HAP-1 (cell line): ENCODE measurements around the gene C1QB.

Experiments
- DNase-seq, 2 experiments: peaks; one replicate each; pipeline ENCODE4 v3.0.0-alpha.2; 2016 to 2020; ENCODE audit warnings: low spot score in 2 of 2
- H3K27me3 ChIP-seq: fragments of 250-450 bp; sonication (Bioruptor Pico); 2 replicates; pipeline ENCODE4 v1.5.1; 2020; ENCODE audit warnings: low read depth, mild to moderate bottlenecking, moderate library complexity
- H3K36me3 ChIP-seq: fragments of 250-450 bp; sonication (Bioruptor Pico); replicated peaks from 2 replicates; pipeline ENCODE4 v1.5.1; 2020; ENCODE audit warnings: mild to moderate bottlenecking
- H3K4me1 ChIP-seq: fragments of 250-450 bp; sonication (Bioruptor Pico); 2 replicates; pipeline ENCODE4 v1.5.1; 2020; ENCODE audit warnings: mild to moderate bottlenecking
- H3K4me3 ChIP-seq: fragments of 250-450 bp; sonication (Bioruptor Pico); 2 replicates; pipeline ENCODE4 v1.5.1; 2020; ENCODE audit warnings: mild to moderate bottlenecking, moderate library complexity
- H3K9me3 ChIP-seq: fragments of 250-450 bp; sonication (Bioruptor Pico); 2 replicates; pipeline ENCODE4 v1.5.1; 2020; ENCODE audit warnings: mild to moderate bottlenecking, moderate library complexity
- in situ Hi-C: fragments of 300-500 bp; cut with MboI; formaldehyde crosslinking; loops from 3 replicates; pipeline ENCODE4 v1.14.3; 2020; ENCODE audit warnings: low sequenced_read_pairs, inconsistent platforms, mixed read lengths

The C1QB gene

GRCh38 chr1:22639286-22639685 lies 13.8 kb upstream of the C1QB start:
- DNase-seq = peak in 1 of 2 experiments; percentile 40
- Histone ChIP-seq H3K4me1 (no peaks in the 10 kb centered on the region), H3K4me3 (no peak overlapping the region), H3K27me3 (no peaks in the 10 kb centered on the region), H3K36me3 (no peaks in the 10 kb centered on the region), H3K9me3 (no peaks in the 10 kb centered on the region)
- in situ Hi-C loops = no loop called here

- in situ Hi-C loops = loop anchor here (10.0 kb wide), 1 partner anchor 506 kb away; no protein-coding TSS in a partner anchor
- no peak overlapping the region for H3K4me3 ChIP-seq
- H3K36me3 ChIP-seq = no peaks in the 10 kb centered on the region
- H3K27me3 ChIP-seq = no peaks in the 10 kb centered on the region; the same call in 1 of the 2 replicates
- no peaks in the 10 kb centered on the region for H3K4me1 ChIP-seq
- DNase-seq = no peak
- H3K9me3 ChIP-seq = no peaks in the 10 kb centered on the region
Observed at GRCh38 chr1:22641247-22641646, 11.8 kb upstream of the C1QB start.

GRCh38 chr1:22641906-22642636 lies 11.0 kb upstream of the C1QB start:
- Histone ChIP-seq H3K4me1 (no peaks in the 10 kb centered on the region), H3K27me3 (peaks cover 4% of the 10 kb centered on the region), H3K36me3 (no peaks in the 10 kb centered on the region), H3K9me3 (no peaks in the 10 kb centered on the region), H3K4me3 (no peak overlapping the region)
- DNase-seq = peak; percentile 36 to 90
- in situ Hi-C loops = loop anchor here (10.0 kb wide), 1 partner anchor 507 kb away; no protein-coding TSS in a partner anchor

GRCh38 chr1:22643381-22643780 lies 9.7 kb upstream of the C1QB start, which contains the start of gene C1QC:
C1QC (plus strand) TSS chr1:22643633; CDS start chr1:22644024, 391 bp downstream.
- Histone ChIP-seq H3K27me3 (peaks cover 6% of the 10 kb centered on the region), H3K36me3 (no peaks in the 10 kb centered on the region), H3K4me3 (no peak within 1 kb of the TSS), H3K9me3 (no peaks in the 10 kb centered on the region), H3K4me1 (no peaks in the 10 kb centered on the region)
- no peak for DNase-seq
- in situ Hi-C loops = loop anchor here (10.0 kb wide), 1 partner anchor 509 kb away; no protein-coding TSS in a partner anchor

- no peak for DNase-seq
- Histone ChIP-seq H3K27me3 (peaks cover 6% of the 10 kb centered on the region), H3K36me3 (no peaks in the 10 kb centered on the region), H3K9me3 (no peaks in the 10 kb centered on the region), H3K4me1 (no peaks in the 10 kb centered on the region), H3K4me3 (no peak overlapping the region)
- in situ Hi-C loops = loop anchor here (10.0 kb wide), 1 partner anchor 509 kb away; no protein-coding TSS in a partner anchor
Observed at GRCh38 chr1:22643928-22644327, 9.1 kb upstream of the C1QB start.

GRCh38 chr1:22645931-22646330 lies 7.1 kb upstream of the C1QB start:
- in situ Hi-C loops = loop anchor here (5.0 to 10.0 kb wide), 2 partner anchors 229 to 511 kb away; no protein-coding TSS in a partner anchor

GRCh38 chr1:22646384-22646783 lies 6.7 kb upstream of the C1QB start:
- H3K9me3 ChIP-seq = no peaks in the 10 kb centered on the region
- in situ Hi-C loops = loop anchor here (5.0 to 10.0 kb wide), 2 partner anchors 229 to 512 kb away; no protein-coding TSS in a partner anchor

More at GRCh38 chr1:22645931-22646330, 7.1 kb upstream of the C1QB start:
- no peak for DNase-seq
- Histone ChIP-seq H3K4me3 (no peak overlapping the region), H3K9me3 (no peaks in the 10 kb centered on the region), H3K4me1 (no peaks in the 10 kb centered on the region), H3K36me3 (no peaks in the 10 kb centered on the region), H3K27me3 (peaks cover 6% of the 10 kb centered on the region)

GRCh38 chr1:22650089-22650693 lies 2.8 kb upstream of the C1QB start:
- peaks cover 6% of the 10 kb centered on the region for H3K27me3 ChIP-seq
- H3K9me3 ChIP-seq = no peaks in the 10 kb centered on the region
- no peak for DNase-seq
- in situ Hi-C loops = no loop called here
- H3K4me3 ChIP-seq = no peak overlapping the region
- H3K36me3 ChIP-seq = no peaks in the 10 kb centered on the region
- no peaks in the 10 kb centered on the region for H3K4me1 ChIP-seq

More at GRCh38 chr1:22646384-22646783, 6.7 kb upstream of the C1QB start:
- peaks cover 6% of the 10 kb centered on the region for H3K27me3 ChIP-seq
- no peaks in the 10 kb centered on the region for H3K36me3 ChIP-seq
- no peaks in the 10 kb centered on the region for H3K4me1 ChIP-seq
- H3K4me3 ChIP-seq = no peak overlapping the region
- DNase-seq = no peak

GRCh38 chr1:22651941-22652856 lies 837 bp upstream of the C1QB start:
- no peaks in the 10 kb centered on the region for H3K36me3 ChIP-seq
- H3K4me1 ChIP-seq = no peaks in the 10 kb centered on the region
- DNase-seq = no peak

GRCh38 chr1:22654692-22655091 lies 1.7 kb downstream of the C1QB start:
- no peaks in the 10 kb centered on the region for H3K9me3 ChIP-seq
- H3K36me3 ChIP-seq = no peaks in the 10 kb centered on the region
- no peaks in the 10 kb centered on the region for H3K4me1 ChIP-seq
- in situ Hi-C loops = no loop called here
- peaks cover 13% of the 10 kb centered on the region for H3K27me3 ChIP-seq
- no peak for DNase-seq
- no peak overlapping the region for H3K4me3 ChIP-seq

More at GRCh38 chr1:22651941-22652856, 837 bp upstream of the C1QB start:
- Histone ChIP-seq H3K9me3 (no peaks in the 10 kb centered on the region), H3K27me3 (peaks cover 10% of the 10 kb centered on the region), H3K4me3 (no peak overlapping the region)
- in situ Hi-C loops = no loop called here

- DNase-seq = no peak
- no peaks in the 10 kb centered on the region for H3K9me3 ChIP-seq
- no peaks in the 10 kb centered on the region for H3K36me3 ChIP-seq
- no peaks in the 10 kb centered on the region for H3K4me1 ChIP-seq
- no peak overlapping the region for H3K4me3 ChIP-seq
- H3K27me3 ChIP-seq = peaks cover 13% of the 10 kb centered on the region
- in situ Hi-C loops = no loop called here
Observed at GRCh38 chr1:22658385-22659163, 5.5 kb downstream of the C1QB start.

GRCh38 chr1:22660716-22661241 lies 7.7 kb downstream of the C1QB start:
- Histone ChIP-seq H3K4me1 (no peaks in the 10 kb centered on the region), H3K36me3 (no peaks in the 10 kb centered on the region), H3K27me3 (peaks cover 13% of the 10 kb centered on the region), H3K9me3 (no peaks in the 10 kb centered on the region), H3K4me3 (no peak overlapping the region)
- DNase-seq = no peak
- in situ Hi-C loops = loop anchor here (10.0 kb wide), 1 partner anchor 264 kb away; no protein-coding TSS in a partner anchor
